Activated CD4-positive, alpha-beta T cell treated with anti-CD3 and anti-CD28 coated beads, Interleukin-2, amount 10 ng/mL, durations not matched to agents 24 days and 14 days (primary cell): Measurements from ENCODE around the gene ERO1B. TPM values are rescaled to one million over a fixed set of nuclear protein-coding genes. Genes with fewer than 3 reads are reported as not detected.

Source experiments
- DNase-seq: peaks from one replicate; pipeline ENCODE4 v3.0.0; 2022
- H3K27ac Mint-ChIP-seq: one replicate; pipeline ENCODE4 v1.8.0; 2022; ENCODE audit warnings: mild to moderate bottlenecking, mixed read lengths
- H3K27me3 Mint-ChIP-seq: one replicate; pipeline ENCODE4 v1.8.0; 2022; ENCODE audit warnings: mixed read lengths
- H3K36me3 Mint-ChIP-seq: one replicate; pipeline ENCODE4 v1.8.0; 2022; ENCODE audit warnings: low read depth, mild to moderate bottlenecking, mixed read lengths
- H3K4me1 Mint-ChIP-seq: one replicate; pipeline ENCODE4 v1.8.0; 2021; ENCODE audit warnings: mixed read lengths
- H3K4me3 Mint-ChIP-seq: one replicate; pipeline ENCODE4 v1.8.0; 2022; ENCODE audit warnings: mild to moderate bottlenecking, moderate library complexity, mixed read lengths
- H3K9me3 Mint-ChIP-seq: one replicate; pipeline ENCODE4 v1.8.0; 2021; ENCODE audit warnings: mixed read lengths
- intact Hi-C: fragments of 100-400 bp; cut with micrococcal nuclease; formaldehyde crosslinking; loops from one replicate; pipeline ENCODE4 v1.15.1; 2023
- total RNA-seq: library from RNA; stranded (reverse); gene quantifications from 2 replicates; pipeline ENCODE4 v1.2.3, GENCODE V29; 2022

The ERO1B gene
- total RNA-seq, 1 donor from 2014 or later = 1.5 TPM

DNA sequence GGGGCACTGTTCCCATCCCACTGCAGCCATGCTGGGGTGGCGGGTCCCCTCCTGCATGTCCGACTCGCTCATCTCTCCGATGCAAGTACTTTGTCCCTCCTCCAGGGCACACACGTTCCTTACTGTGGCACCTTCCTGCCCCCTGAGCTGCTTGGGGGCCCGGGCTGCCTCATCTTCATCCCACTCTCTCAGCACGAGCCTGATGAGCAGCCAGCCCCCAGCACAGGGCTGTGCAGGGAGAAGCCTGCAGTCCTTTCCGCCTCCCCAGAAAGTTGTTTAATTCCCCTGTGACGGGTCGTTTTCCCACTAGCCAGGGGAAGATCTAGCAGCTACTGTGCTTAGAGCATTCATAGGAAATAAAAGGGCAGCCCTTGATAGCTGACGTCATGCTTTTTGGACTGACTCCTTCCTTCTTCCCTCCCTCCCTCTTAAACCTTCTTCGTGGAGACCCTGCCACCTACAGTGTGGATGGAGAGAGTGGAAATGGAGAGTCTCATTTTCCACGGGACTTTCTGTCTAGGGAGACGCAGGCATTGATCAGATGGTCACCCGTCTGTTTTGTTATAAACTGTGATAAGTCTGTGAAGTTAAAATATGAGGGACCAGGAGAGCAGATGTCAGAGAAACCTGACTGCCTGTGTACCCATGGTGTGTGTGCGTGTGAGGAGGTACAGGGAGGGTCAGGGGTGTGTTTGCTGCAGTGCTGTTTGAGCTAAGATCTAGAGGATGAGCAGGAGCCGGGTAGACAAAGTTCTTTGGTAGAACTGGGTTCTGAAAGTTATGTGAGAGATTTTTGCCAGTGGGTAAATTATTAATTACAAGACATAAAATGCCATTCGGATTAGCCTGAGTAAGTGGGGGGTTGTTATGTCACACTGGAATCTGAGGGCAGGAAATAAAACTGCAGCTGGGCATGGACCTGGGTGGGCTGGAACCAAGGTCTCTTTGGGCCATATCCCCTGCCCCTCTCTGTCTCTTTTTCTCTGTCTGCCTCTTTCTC is 105.1 kb downstream of the ERO1B start:
- intact Hi-C loops = no loop called here
- Mint-ChIP-seq H3K27me3 (no peaks in the 10 kb centered on the region), H3K36me3 (peaks cover 5% of the 10 kb centered on the region), H3K27ac (no peak overlapping the region), H3K4me1 (peaks cover 2% of the 10 kb centered on the region), H3K4me3 (no peak overlapping the region), H3K9me3 (no peaks in the 10 kb centered on the region)
- no peak for DNase-seq

DNA sequence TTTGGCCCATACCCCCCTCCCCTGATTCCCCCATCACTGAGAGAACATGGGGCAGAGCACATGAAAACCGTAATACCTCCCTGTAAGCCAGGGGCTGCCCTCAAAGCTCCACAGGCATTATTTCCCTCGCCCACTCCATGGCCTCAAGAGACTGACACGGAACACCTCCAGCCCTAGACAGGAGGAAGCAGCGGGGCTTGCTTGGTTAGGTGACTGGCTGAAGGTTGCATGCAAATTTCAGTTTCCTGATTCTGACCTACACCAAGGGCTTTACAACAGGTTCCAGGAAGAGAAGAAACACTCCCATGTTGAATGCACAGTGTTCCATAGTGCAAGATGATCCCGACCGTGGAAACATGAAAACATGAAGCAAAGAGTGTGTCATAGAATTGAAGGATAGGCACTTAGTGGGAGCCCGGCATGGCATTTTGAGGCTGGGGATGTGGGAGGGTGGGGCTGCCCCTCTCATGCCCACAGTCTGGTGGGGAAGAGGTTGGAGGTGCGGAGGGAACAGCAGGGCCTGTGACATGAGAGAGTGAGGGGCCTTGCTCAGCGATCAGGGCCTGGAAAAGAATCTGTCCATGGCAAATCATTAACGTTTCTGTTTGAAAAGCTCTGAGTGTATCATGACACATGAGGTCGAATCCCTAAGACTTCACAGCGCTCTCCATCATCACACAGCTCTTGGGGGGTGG is 106.0 kb downstream of the ERO1B start:
- peaks cover 2% of the 10 kb centered on the region for H3K4me1 Mint-ChIP-seq
- H3K36me3 Mint-ChIP-seq = no peaks in the 10 kb centered on the region
- no peak overlapping the region for H3K4me3 Mint-ChIP-seq

DNA sequence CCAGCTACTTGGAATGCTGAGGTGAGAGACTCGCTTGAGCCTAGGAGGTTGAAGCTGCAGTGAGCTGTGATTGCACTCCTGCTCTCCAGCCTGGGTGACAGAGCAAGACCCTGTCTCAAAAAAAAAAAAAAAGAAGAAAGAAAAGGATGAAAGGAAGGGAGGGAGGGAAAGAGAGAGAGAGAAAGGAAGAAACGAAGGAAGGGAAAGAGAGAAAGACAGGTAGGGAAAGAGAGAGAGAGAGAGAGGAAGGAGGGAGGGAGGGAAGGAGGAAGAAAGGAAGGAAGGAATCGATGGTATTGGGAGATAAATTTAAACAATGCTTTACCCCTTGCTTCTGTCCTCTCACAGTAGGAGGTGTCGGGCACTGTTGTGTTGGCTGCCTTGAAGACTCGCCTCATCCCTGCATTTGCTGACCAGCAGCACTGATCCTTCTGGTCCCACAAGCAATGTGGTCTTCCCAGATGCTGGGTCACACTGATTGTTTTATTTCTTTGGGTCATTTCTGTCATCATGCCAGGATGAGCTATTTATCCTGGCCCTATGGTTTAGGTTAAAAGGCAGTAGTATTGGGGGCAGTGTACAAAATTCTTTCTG is 108.5 kb downstream of the ERO1B start:
- DNase-seq = no peak
- intact Hi-C loops = no loop called here
- Mint-ChIP-seq H3K27me3 (no peaks in the 10 kb centered on the region), H3K4me3 (no peak overlapping the region), H3K36me3 (peaks cover 2% of the 10 kb centered on the region), H3K4me1 (peaks cover 2% of the 10 kb centered on the region), H3K9me3 (no peaks in the 10 kb centered on the region), H3K27ac (no peak overlapping the region)

More for the DNA sequence above, 106.0 kb downstream of the ERO1B start:
- intact Hi-C loops = no loop called here
- no peak for DNase-seq
- H3K27ac Mint-ChIP-seq = no peak overlapping the region
- no peaks in the 10 kb centered on the region for H3K27me3 Mint-ChIP-seq
- no peaks in the 10 kb centered on the region for H3K9me3 Mint-ChIP-seq

DNA sequence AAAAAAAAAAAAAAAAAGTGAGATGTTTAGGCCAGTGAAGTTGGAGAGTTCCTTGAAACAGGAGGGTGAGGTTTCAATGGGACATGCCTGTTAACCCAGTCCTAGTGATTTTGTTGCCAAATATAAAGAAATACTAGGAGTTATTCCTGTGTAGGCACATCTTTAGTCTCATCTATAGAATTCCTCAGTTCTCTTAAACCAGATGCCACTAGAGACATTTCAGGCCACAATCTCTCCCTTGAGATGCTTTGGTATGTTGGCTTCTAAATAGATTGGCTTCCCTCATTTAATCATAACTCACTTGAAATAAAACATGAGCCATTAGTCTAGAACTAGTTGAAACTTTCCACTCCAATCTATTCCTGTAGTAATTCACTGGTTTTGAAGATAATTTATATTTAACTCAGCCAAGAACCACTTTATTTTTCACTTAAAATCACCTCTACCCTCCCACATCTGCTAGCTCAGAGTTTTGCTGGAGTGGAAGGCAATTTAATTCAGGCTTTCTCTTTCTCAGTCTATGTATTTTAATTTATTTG is 109.6 kb downstream of the ERO1B start:
- H3K27me3 Mint-ChIP-seq = no peaks in the 10 kb centered on the region
- no peak for DNase-seq
- no peaks in the 10 kb centered on the region for H3K9me3 Mint-ChIP-seq
- intact Hi-C loops = no loop called here
- peaks cover 2% of the 10 kb centered on the region for H3K4me1 Mint-ChIP-seq
- peaks cover 2% of the 10 kb centered on the region for H3K36me3 Mint-ChIP-seq
- H3K4me3 Mint-ChIP-seq = no peak overlapping the region
- no peak overlapping the region for H3K27ac Mint-ChIP-seq

DNA sequence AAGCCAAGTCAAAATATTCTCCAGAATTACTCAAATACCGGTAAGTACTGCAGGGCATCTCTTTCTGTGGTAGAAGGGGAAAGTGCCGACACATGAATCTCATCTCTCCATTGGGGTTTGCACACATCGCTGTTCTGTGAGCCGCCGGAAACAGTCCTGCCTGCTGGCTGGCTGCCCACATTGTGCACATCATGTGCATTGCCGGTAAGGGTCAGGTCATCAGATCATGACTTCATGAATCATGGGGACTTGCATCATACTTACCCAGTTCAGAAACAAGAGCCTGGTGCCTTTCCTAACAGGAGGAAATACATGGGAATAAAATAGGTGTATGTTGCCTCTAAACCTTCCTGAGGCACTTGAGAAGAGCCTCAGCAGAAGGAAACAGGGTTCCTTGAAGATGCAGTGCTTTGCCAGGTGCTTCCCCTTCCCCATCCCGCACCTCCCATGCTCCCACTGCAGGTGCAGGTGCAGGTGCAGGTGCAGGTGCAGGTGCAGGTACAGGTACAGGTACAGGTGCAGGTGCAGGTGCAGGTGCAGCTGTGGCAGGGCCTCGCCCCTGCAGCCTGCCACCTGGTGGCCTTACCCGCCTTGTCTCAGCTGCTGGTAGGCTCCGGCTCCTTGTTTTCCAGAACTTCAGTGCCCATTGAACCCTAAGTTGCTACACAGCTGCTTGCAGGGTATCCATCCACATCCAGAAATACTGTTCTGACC is 112.9 kb downstream of the ERO1B start:
- no peak for DNase-seq
- no peaks in the 10 kb centered on the region for H3K27me3 Mint-ChIP-seq
- H3K27ac Mint-ChIP-seq = no peak overlapping the region
- H3K36me3 Mint-ChIP-seq = peaks cover 6% of the 10 kb centered on the region
- no peak overlapping the region for H3K4me3 Mint-ChIP-seq
- peaks cover 3% of the 10 kb centered on the region for H3K9me3 Mint-ChIP-seq
- intact Hi-C loops = no loop called here
- peaks cover 4% of the 10 kb centered on the region for H3K4me1 Mint-ChIP-seq

DNA sequence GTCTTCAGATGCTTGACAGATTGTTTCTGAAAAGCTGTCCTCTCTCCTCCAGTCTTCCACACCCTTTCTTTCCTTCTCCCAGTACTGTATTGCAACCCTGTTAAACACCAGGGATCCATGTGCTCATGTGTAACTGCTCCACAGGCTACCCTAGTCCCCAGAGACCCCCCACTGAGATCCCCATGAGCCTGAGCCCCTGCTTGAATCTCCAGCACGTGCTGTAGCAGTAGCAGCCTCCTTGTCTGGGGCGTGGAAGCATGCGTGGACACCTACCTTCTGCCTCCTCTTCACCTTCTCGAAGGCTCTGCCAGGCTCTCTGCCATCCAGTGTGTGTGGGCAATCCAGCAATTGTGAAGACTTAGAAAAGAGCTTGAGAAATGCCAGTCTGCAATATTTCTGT is 114.2 kb downstream of the ERO1B start:
- H3K4me1 Mint-ChIP-seq = peaks cover 8% of the 10 kb centered on the region
- intact Hi-C loops = no loop called here
- H3K27me3 Mint-ChIP-seq = no peaks in the 10 kb centered on the region
- H3K27ac Mint-ChIP-seq = no peak overlapping the region
- H3K4me3 Mint-ChIP-seq = no peak overlapping the region
- no peak for DNase-seq
- peaks cover 11% of the 10 kb centered on the region for H3K9me3 Mint-ChIP-seq
- peaks cover 13% of the 10 kb centered on the region for H3K36me3 Mint-ChIP-seq

DNA sequence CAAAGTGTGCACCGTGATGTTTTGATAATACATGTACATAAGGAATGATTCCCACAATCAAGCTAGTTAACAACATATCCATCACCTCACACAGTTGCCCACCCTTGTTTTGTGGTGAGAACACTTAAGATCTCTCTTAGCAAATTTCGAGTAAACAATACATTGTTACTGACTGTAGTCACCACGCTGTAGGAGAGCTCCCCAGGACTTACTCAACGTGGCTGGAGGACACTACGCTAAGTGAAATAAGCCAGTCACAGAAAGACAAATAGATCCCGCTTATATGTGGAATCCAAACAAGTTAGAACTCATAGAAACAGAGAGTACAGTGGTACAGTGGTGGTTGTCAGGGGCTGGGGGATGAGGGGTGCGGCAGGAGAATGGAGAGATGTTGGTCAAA is 114.6 kb downstream of the ERO1B start:
- intact Hi-C loops = no loop called here
- Mint-ChIP-seq H3K36me3 (peaks cover 13% of the 10 kb centered on the region), H3K4me3 (no peak overlapping the region), H3K27ac (no peak overlapping the region), H3K9me3 (peaks cover 11% of the 10 kb centered on the region), H3K27me3 (no peaks in the 10 kb centered on the region), H3K4me1 (peaks cover 8% of the 10 kb centered on the region)
- no peak for DNase-seq

DNA sequence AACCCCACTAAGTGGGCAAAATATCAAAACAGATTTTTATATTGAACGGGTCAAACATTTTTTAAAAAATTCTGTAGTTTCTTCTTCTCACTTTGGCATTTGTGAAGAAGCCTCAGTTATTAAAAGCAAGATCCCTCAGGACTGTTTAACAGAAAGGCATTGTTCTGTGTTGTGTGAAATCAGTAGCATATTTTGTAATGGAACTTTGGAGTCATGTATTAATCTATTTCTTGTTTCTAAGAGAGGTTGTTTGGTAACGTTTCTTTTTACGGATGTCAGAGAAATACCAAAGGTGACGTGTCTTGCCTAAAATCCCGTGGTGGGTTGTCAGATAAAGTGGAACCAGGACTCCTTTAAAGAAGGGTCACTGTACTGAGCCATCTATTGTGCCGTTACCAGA is 115.7 kb downstream of the ERO1B start:
- Mint-ChIP-seq H3K27ac (no peak overlapping the region), H3K4me1 (peaks cover 8% of the 10 kb centered on the region), H3K4me3 (no peak overlapping the region), H3K27me3 (no peaks in the 10 kb centered on the region), H3K9me3 (peaks cover 22% of the 10 kb centered on the region), H3K36me3 (peaks cover 24% of the 10 kb centered on the region)
- no peak for DNase-seq
- intact Hi-C loops = no loop called here

Other genes starting within 250 kb of the ERO1B start
- 0.57 and 0.61 TPM in 2 replicates for gene NID1, start 216.9 kb downstream of the ERO1B start, total RNA-seq
- 6.6 and 7.7 TPM in 2 replicates for gene GPR137B, start 139.4 kb downstream of the ERO1B start, total RNA-seq
- 32.0 and 32.6 TPM in 2 replicates for gene EDARADD, start 112.3 kb upstream of the ERO1B start, total RNA-seq
- 68.9 and 71.9 TPM in 2 replicates for gene LGALS8, start 242.0 kb upstream of the ERO1B start, total RNA-seq